Measurements from ENCODE around the gene PSMD8. TPM values are rescaled to one million over a fixed set of nuclear protein-coding genes. Genes with fewer than 3 reads are reported as not detected.

Gene PSMD8
- total RNA-seq, 1 donor from 2014 or later: 215 TPM

- H3K4me3 Mint-ChIP-seq (ENCODE audit: unreplicated experiment): no peak overlapping the region
- Histone ChIP-seq H4K20me1 (ENCODE audit: insufficient read depth, low read length) (no peaks in the 10 kb centered on the region), H3K9me3 (ENCODE audit: insufficient read depth, low read depth, low read length) (no peaks in the 10 kb centered on the region), H3K9ac (ENCODE audit: low read length) (no peak overlapping the region), H3K27me3 (ENCODE audit: insufficient read depth, low read length) (no peaks in the 10 kb centered on the region), H3K36me3 (ENCODE audit: insufficient read depth, low read length) (no peaks in the 10 kb centered on the region), H3K79me2 (ENCODE audit: insufficient read depth, low read length) (no peaks in the 10 kb centered on the region), H3K4me3 (ENCODE audit: insufficient read depth, low read depth, low read length) (no peak overlapping the region), H3K27ac (ENCODE audit: low read depth, low read length) (no peak overlapping the region), H3K4me1 (ENCODE audit: insufficient read depth, low read length) (peaks cover 4% of the 10 kb centered on the region), H2AFZ (ENCODE audit: low read depth, low read length) (no peak overlapping the region), H3K4me2 (ENCODE audit: low read length) (no peak overlapping the region)
- H3K27me3 Mint-ChIP-seq (ENCODE audit: low read depth, unreplicated experiment): no peaks in the 10 kb centered on the region
- H3K4me1 Mint-ChIP-seq (ENCODE audit: low read depth, unreplicated experiment): peaks cover 4% of the 10 kb centered on the region
- peaks cover 5% of the 10 kb centered on the region for H3K36me3 Mint-ChIP-seq (ENCODE audit: low read depth, unreplicated experiment)
- no peaks in the 10 kb centered on the region for H3K9me3 Mint-ChIP-seq (ENCODE audit: unreplicated experiment)
- DNase-seq (ENCODE audit: low read depth) (no peak), FAIRE-seq (no peak)
- TF ChIP-seq EZH2 (IDR thresholded peaks at IDR 0.05; ENCODE audit: insufficient read depth, low read length) (no peak), CTCF (IDR thresholded peaks at IDR 0.05; ENCODE audit: insufficient read depth, low read depth, low read length) (no peak)
- no peak overlapping the region for H3K27ac Mint-ChIP-seq (ENCODE audit: unreplicated experiment)
Measured at GRCh38 chr19:38340927-38341326, 33.4 kb upstream of the PSMD8 start.

- TF ChIP-seq CTCF (IDR thresholded peaks at IDR 0.05; ENCODE audit: insufficient read depth, low read depth, low read length) (no peak), EZH2 (IDR thresholded peaks at IDR 0.05; ENCODE audit: insufficient read depth, low read length) (no peak)
- Histone ChIP-seq H3K9me3 (ENCODE audit: insufficient read depth, low read depth, low read length) (no peaks in the 10 kb centered on the region), H3K4me2 (ENCODE audit: low read length) (no peak overlapping the region), H2AFZ (ENCODE audit: low read depth, low read length) (no peak overlapping the region), H3K9ac (ENCODE audit: low read length) (no peak overlapping the region), H3K79me2 (ENCODE audit: insufficient read depth, low read length) (no peaks in the 10 kb centered on the region), H3K4me3 (ENCODE audit: insufficient read depth, low read depth, low read length) (no peak overlapping the region), H3K36me3 (ENCODE audit: insufficient read depth, low read length) (no peaks in the 10 kb centered on the region), H3K27me3 (ENCODE audit: insufficient read depth, low read length) (no peaks in the 10 kb centered on the region), H3K4me1 (ENCODE audit: insufficient read depth, low read length) (no peaks in the 10 kb centered on the region), H3K27ac (ENCODE audit: low read depth, low read length) (no peak overlapping the region), H4K20me1 (ENCODE audit: insufficient read depth, low read length) (no peaks in the 10 kb centered on the region)
- H3K36me3 Mint-ChIP-seq (ENCODE audit: low read depth, unreplicated experiment): peaks cover 2% of the 10 kb centered on the region
- no peak for FAIRE-seq
- H3K4me3 Mint-ChIP-seq (ENCODE audit: unreplicated experiment): no peak overlapping the region
- no peak for DNase-seq (ENCODE audit: low read depth)
- no peaks in the 10 kb centered on the region for H3K4me1 Mint-ChIP-seq (ENCODE audit: low read depth, unreplicated experiment)
- H3K27ac Mint-ChIP-seq (ENCODE audit: unreplicated experiment): no peak overlapping the region
- peaks cover 2% of the 10 kb centered on the region for H3K9me3 Mint-ChIP-seq (ENCODE audit: unreplicated experiment)
- peaks cover 5% of the 10 kb centered on the region for H3K27me3 Mint-ChIP-seq (ENCODE audit: low read depth, unreplicated experiment)
Measured at GRCh38 chr19:38346837-38347236, 27.5 kb upstream of the PSMD8 start.

GRCh38 chr19:38350883-38351282, 23.5 kb upstream of the PSMD8 start:
- FAIRE-seq: no peak
- H3K4me2 ChIP-seq (ENCODE audit: low read length): no peak overlapping the region
- no peak overlapping the region for H3K4me3 Mint-ChIP-seq (ENCODE audit: unreplicated experiment)

More at GRCh38 chr19:38350883-38351282, 23.5 kb upstream of the PSMD8 start:
- no peaks in the 10 kb centered on the region for H3K4me1 Mint-ChIP-seq (ENCODE audit: low read depth, unreplicated experiment)
- no peak for DNase-seq (ENCODE audit: low read depth)
- no peak for TF ChIP-seq EZH2 (IDR thresholded peaks at IDR 0.05; ENCODE audit: insufficient read depth, low read length)
- no peak for TF ChIP-seq CTCF (IDR thresholded peaks at IDR 0.05; ENCODE audit: insufficient read depth, low read depth, low read length)
- H3K27ac ChIP-seq (ENCODE audit: low read depth, low read length): no peak overlapping the region
- no peak overlapping the region for H3K27ac Mint-ChIP-seq (ENCODE audit: unreplicated experiment)
- no peaks in the 10 kb centered on the region for H3K79me2 ChIP-seq (ENCODE audit: insufficient read depth, low read length)
- H3K4me1 ChIP-seq (ENCODE audit: insufficient read depth, low read length): no peaks in the 10 kb centered on the region
- H3K36me3 Mint-ChIP-seq (ENCODE audit: low read depth, unreplicated experiment): peaks cover 3% of the 10 kb centered on the region
- no peaks in the 10 kb centered on the region for H4K20me1 ChIP-seq (ENCODE audit: insufficient read depth, low read length)
- peaks cover 16% of the 10 kb centered on the region for H3K27me3 Mint-ChIP-seq (ENCODE audit: low read depth, unreplicated experiment)
- H3K9me3 Mint-ChIP-seq (ENCODE audit: unreplicated experiment): peaks cover 2% of the 10 kb centered on the region
- H3K4me3 ChIP-seq (ENCODE audit: insufficient read depth, low read depth, low read length): no peak overlapping the region
- H3K9me3 ChIP-seq (ENCODE audit: insufficient read depth, low read depth, low read length): no peaks in the 10 kb centered on the region
- H2AFZ ChIP-seq (ENCODE audit: low read depth, low read length): no peak overlapping the region
- peaks cover 2% of the 10 kb centered on the region for H3K27me3 ChIP-seq (ENCODE audit: insufficient read depth, low read length)
- no peak overlapping the region for H3K9ac ChIP-seq (ENCODE audit: low read length)
- H3K36me3 ChIP-seq (ENCODE audit: insufficient read depth, low read length): no peaks in the 10 kb centered on the region

All from astrocyte (in vitro differentiated cells and primary cell).